ENCODE results near the gene MACROD2.
"Not testable (repeated sequence)": the region's sequence is repeated elsewhere in the genome, so short reads cannot be mapped to it uniquely, and the experiment has no call there.

The MACROD2 gene

GRCh38 chr20:14197097-14197496 lies 201.8 kb downstream of the MACROD2 start:
- DNase-seq = no peak

- no peak for DNase-seq
Observed at GRCh38 chr20:14198416-14198815, 203.1 kb downstream of the MACROD2 start.

- DNase-seq = no peak
Observed at GRCh38 chr20:14199111-14199510, 203.8 kb downstream of the MACROD2 start.

GRCh38 chr20:14203657-14204056 lies 208.3 kb downstream of the MACROD2 start:
- no peak for DNase-seq

GRCh38 chr20:14207591-14207990 lies 212.3 kb downstream of the MACROD2 start:
- no peak for DNase-seq

GRCh38 chr20:14208956-14209355 lies 213.6 kb downstream of the MACROD2 start:
- DNase-seq = no peak

GRCh38 chr20:14210146-14210545 lies 214.8 kb downstream of the MACROD2 start:
- DNase-seq = no peak

- DNase-seq = no peak
Observed at GRCh38 chr20:14214046-14214445, 218.7 kb downstream of the MACROD2 start.

- not testable (repeated sequence) for DNase-seq
Observed at GRCh38 chr20:14215880-14216279, 220.6 kb downstream of the MACROD2 start.

GRCh38 chr20:14219801-14220461 lies 224.6 kb downstream of the MACROD2 start:
- DNase-seq = no peak

- DNase-seq = no peak
Observed at GRCh38 chr20:14220986-14221385, 225.7 kb downstream of the MACROD2 start.

GRCh38 chr20:14223806-14224205 lies 228.5 kb downstream of the MACROD2 start:
- DNase-seq = no peak

GRCh38 chr20:14226051-14227049 lies 231.0 kb downstream of the MACROD2 start:
- not testable (repeated sequence) for DNase-seq

- no peak for DNase-seq
Observed at GRCh38 chr20:14232650-14233049, 237.3 kb downstream of the MACROD2 start.

- DNase-seq = no peak
Observed at GRCh38 chr20:14234666-14235295, 239.5 kb downstream of the MACROD2 start.

- no peak for DNase-seq
Observed at GRCh38 chr20:14235355-14235754, 240.0 kb downstream of the MACROD2 start.

- no peak for DNase-seq
Observed at GRCh38 chr20:14245368-14245970, 250.2 kb downstream of the MACROD2 start.

- DNase-seq = no peak
Observed at GRCh38 chr20:14259689-14260088, 264.4 kb downstream of the MACROD2 start.

- DNase-seq = no peak
Observed at GRCh38 chr20:14260367-14260766, 265.1 kb downstream of the MACROD2 start.

- DNase-seq = no peak
Observed at GRCh38 chr20:14264869-14265268, 269.6 kb downstream of the MACROD2 start.

GRCh38 chr20:14266246-14266645 lies 270.9 kb downstream of the MACROD2 start:
- DNase-seq = no peak

GRCh38 chr20:14270751-14271150 lies 275.4 kb downstream of the MACROD2 start:
- DNase-seq = not testable (repeated sequence)

- DNase-seq = no peak
Observed at GRCh38 chr20:14282140-14282539, 286.8 kb downstream of the MACROD2 start.
